Stimulated activated naive B cell treated with anti-CD40 and anti-IgM and Interleukin-4, amounts not matched to agents 10 μg/mL and 1 μg/mL and 100 μg/mL, for 72 hours (primary cell): ENCODE data around the gene HAGHL.
"Not testable (repeated sequence)": the region's sequence is repeated elsewhere in the genome, so short reads cannot be mapped to it uniquely, and the experiment has no call there.

Source experiments
- ATAC-seq, 2 donors: fragments of 150-1000 bp; cut with Tn5 transposase; replicated peaks; 2 replicates each; pipeline ENCODE4 v1.10.0; 2021; ENCODE audit warnings: moderate library complexity in 1 of 2
- DNase-seq: peaks from one replicate; pipeline ENCODE4 v3.0.0; 2021
- H3K27ac Mint-ChIP-seq: one replicate; pipeline ENCODE4 v1.8.0; 2022; ENCODE audit warnings: mild to moderate bottlenecking, mixed read lengths
- H3K27me3 Mint-ChIP-seq, 2 donors: one replicate each; pipeline ENCODE4 v1.8.0; 2022; ENCODE audit warnings: mixed read lengths in 2 of 2
- H3K36me3 Mint-ChIP-seq, 2 donors: one replicate each; pipeline ENCODE4 v1.8.0; 2022; ENCODE audit warnings: mixed read lengths in 2 of 2, mild to moderate bottlenecking in 1 of 2
- H3K4me1 Mint-ChIP-seq, 2 donors: one replicate each; pipeline ENCODE4 v1.8.0; 2022; ENCODE audit warnings: mixed read lengths in 2 of 2, mild to moderate bottlenecking in 1 of 2
- H3K4me3 Mint-ChIP-seq, 2 donors: one replicate each; pipeline ENCODE4 v1.8.0; 2022; ENCODE audit warnings: mild to moderate bottlenecking in 2 of 2, mixed read lengths in 2 of 2, moderate library complexity in 1 of 2
- H3K9me3 Mint-ChIP-seq, 2 donors: one replicate each; pipeline ENCODE4 v1.8.0; 2022; ENCODE audit warnings: mixed read lengths in 2 of 2, mild to moderate bottlenecking in 1 of 2

HAGHL gene

GRCh38 chr16:708959-709358 lies 17.9 kb upstream of the HAGHL start:
- DNase-seq (no peak), ATAC-seq (no peak)
- Mint-ChIP-seq H3K9me3 (no peaks in the 10 kb centered on the region), H3K27me3 (peaks cover 49 to 72% of the 10 kb centered on the region in 2 donors), H3K4me1 (peaks cover 4 to 11% of the 10 kb centered on the region in 2 donors), H3K4me3 (no peak overlapping the region), H3K27ac (no peak overlapping the region), H3K36me3 (no peaks in the 10 kb centered on the region)

- ATAC-seq: no peak
- Mint-ChIP-seq H3K27ac (no peak overlapping the region), H3K27me3 (peaks cover 52 to 71% of the 10 kb centered on the region in 2 donors), H3K36me3 (no peaks in the 10 kb centered on the region), H3K9me3 (no peaks in the 10 kb centered on the region), H3K4me3 (no peak overlapping the region), H3K4me1 (peaks cover 2 to 18% of the 10 kb centered on the region in 2 donors)
- no peak for DNase-seq
Observed at GRCh38 chr16:709566-710499, 17.1 kb upstream of the HAGHL start.

GRCh38 chr16:710500-711075 lies 16.3 kb upstream of the HAGHL start:
- H3K36me3 Mint-ChIP-seq: no peaks in the 10 kb centered on the region
- H3K9me3 Mint-ChIP-seq: no peaks in the 10 kb centered on the region
- ATAC-seq: no peak
- H3K4me3 Mint-ChIP-seq: no peak overlapping the region
- peaks cover 52 to 71% of the 10 kb centered on the region in 2 donors for H3K27me3 Mint-ChIP-seq
- no peak for DNase-seq
- no peak overlapping the region for H3K27ac Mint-ChIP-seq
- peaks cover 2 to 18% of the 10 kb centered on the region in 2 donors for H3K4me1 Mint-ChIP-seq

GRCh38 chr16:711084-711483 lies 15.8 kb upstream of the HAGHL start:
- ATAC-seq (no peak), DNase-seq (no peak)
- Mint-ChIP-seq H3K27ac (no peak overlapping the region), H3K4me3 (no peak overlapping the region), H3K36me3 (no peaks in the 10 kb centered on the region), H3K4me1 (peaks cover 4 to 20% of the 10 kb centered on the region in 2 donors), H3K9me3 (no peaks in the 10 kb centered on the region), H3K27me3 (peaks cover 52 to 73% of the 10 kb centered on the region in 2 donors)

GRCh38 chr16:711548-712320 lies 15.2 kb upstream of the HAGHL start:
- no peak overlapping the region for H3K27ac Mint-ChIP-seq
- H3K36me3 Mint-ChIP-seq: no peaks in the 10 kb centered on the region

GRCh38 chr16:712740-713250 lies 14.1 kb upstream of the HAGHL start:
- DNase-seq: peak; percentile 38
- H3K27ac Mint-ChIP-seq, H3K9me3 Mint-ChIP-seq, ATAC-seq, H3K4me3 Mint-ChIP-seq, H3K36me3 Mint-ChIP-seq: not testable (repeated sequence)
- Mint-ChIP-seq H3K27me3 (peaks cover 41 to 62% of the 10 kb centered on the region in 2 donors), H3K4me1 (peaks cover 5 to 17% of the 10 kb centered on the region in 2 donors)

More at GRCh38 chr16:711548-712320, 15.2 kb upstream of the HAGHL start:
- Mint-ChIP-seq H3K4me1 (peaks cover 5 to 19% of the 10 kb centered on the region in 2 donors), H3K4me3 (no peak overlapping the region), H3K9me3 (no peaks in the 10 kb centered on the region), H3K27me3 (peaks cover 50 to 73% of the 10 kb centered on the region in 2 donors)
- DNase-seq: peak; percentile 63
- ATAC-seq: peak; percentile 73 to 74

- DNase-seq (no peak), ATAC-seq (no peak)
- no peak overlapping the region for H3K4me3 Mint-ChIP-seq
- H3K9me3 Mint-ChIP-seq: no peaks in the 10 kb centered on the region
- H3K36me3 Mint-ChIP-seq: no peaks in the 10 kb centered on the region
- peaks cover 7 to 19% of the 10 kb centered on the region in 2 donors for H3K4me1 Mint-ChIP-seq
- peaks cover 29 to 50% of the 10 kb centered on the region in 2 donors for H3K27me3 Mint-ChIP-seq
- no peak overlapping the region for H3K27ac Mint-ChIP-seq
Observed at GRCh38 chr16:714079-714478, 12.8 kb upstream of the HAGHL start.

GRCh38 chr16:714558-715476 lies 12.1 kb upstream of the HAGHL start, which contains the start of gene METRN:
Gene METRN, plus strand, starts transcription at chr16:715118. Its CDS starts 172 bp downstream, at chr16:715290.
- Mint-ChIP-seq H3K27ac (peak within 1 kb of the TSS; percentile 37), H3K4me1 (peaks cover 9 to 27% of the 10 kb centered on the region in 2 donors), H3K27me3 (peaks cover 22 to 42% of the 10 kb centered on the region in 2 donors), H3K9me3 (no peaks in the 10 kb centered on the region), H3K4me3 (peak within 1 kb of the TSS; percentile 59 to 72), H3K36me3 (no peaks in the 10 kb centered on the region)
- ATAC-seq: peak; percentile 83 to 88
- peak; percentile 74 for DNase-seq

- H3K4me3 Mint-ChIP-seq: peak overlapping the region; percentile 59 to 72
- DNase-seq (no peak), ATAC-seq (peak; percentile 7 to 12)
- H3K36me3 Mint-ChIP-seq: no peaks in the 10 kb centered on the region
- H3K4me1 Mint-ChIP-seq: peaks cover 15 to 35% of the 10 kb centered on the region in 2 donors
- peak overlapping the region; percentile 37 for H3K27ac Mint-ChIP-seq
- H3K9me3 Mint-ChIP-seq: no peaks in the 10 kb centered on the region
- H3K27me3 Mint-ChIP-seq: peaks cover 15 to 36% of the 10 kb centered on the region in 2 donors
Observed at GRCh38 chr16:715477-716199, 11.3 kb upstream of the HAGHL start.

GRCh38 chr16:716200-716568 lies 10.7 kb upstream of the HAGHL start:
- no peaks in the 10 kb centered on the region for H3K9me3 Mint-ChIP-seq
- peaks cover 14 to 30% of the 10 kb centered on the region in 2 donors for H3K27me3 Mint-ChIP-seq
- DNase-seq (no peak), ATAC-seq (no peak)
- H3K4me3 Mint-ChIP-seq: peak overlapping the region; percentile 59 to 72
- peaks cover 15 to 35% of the 10 kb centered on the region in 2 donors for H3K4me1 Mint-ChIP-seq
- peak overlapping the region; percentile 66 for H3K27ac Mint-ChIP-seq
- H3K36me3 Mint-ChIP-seq: no peaks in the 10 kb centered on the region

- DNase-seq (no peak), ATAC-seq (no peak)
- H3K4me3 Mint-ChIP-seq: no peak overlapping the region
- H3K9me3 Mint-ChIP-seq: no peaks in the 10 kb centered on the region
- H3K4me1 Mint-ChIP-seq: peaks cover 15 to 37% of the 10 kb centered on the region in 2 donors
- H3K27me3 Mint-ChIP-seq: peaks cover 14 to 24% of the 10 kb centered on the region in 2 donors
- H3K36me3 Mint-ChIP-seq: no peaks in the 10 kb centered on the region
- no peak overlapping the region for H3K27ac Mint-ChIP-seq
Observed at GRCh38 chr16:716768-717325, 10.1 kb upstream of the HAGHL start.

GRCh38 chr16:717450-718245 lies 9.3 kb upstream of the HAGHL start:
- ATAC-seq: no peak
- Mint-ChIP-seq H3K36me3 (peaks cover 0 to 1% of the 10 kb centered on the region in 2 donors), H3K4me1 (peaks cover 15 to 45% of the 10 kb centered on the region in 2 donors), H3K27me3 (peaks cover 12 to 22% of the 10 kb centered on the region in 2 donors), H3K9me3 (no peaks in the 10 kb centered on the region), H3K4me3 (no peak overlapping the region), H3K27ac (no peak overlapping the region)
- no peak for DNase-seq
